Posterior cingulate gyrus (tissue), 11 donors: ENCODE measurements around the gene GPR15.
"Not testable (repeated sequence)": the region's sequence is repeated elsewhere in the genome, so short reads cannot be mapped to it uniquely, and the experiment has no call there.

Experiments used
- DNase-seq, 10 donors: peaks; one replicate each; pipeline versions ENCODE4 v3.0.0 to v3.0.0-alpha.2; 2020 to 2021; ENCODE audit warnings: mixed read lengths in 3 of 10
- intact Hi-C: fragments of 100-400 bp; cut with DNase I; formaldehyde crosslinking; loops from one replicate; pipeline ENCODE4 v1.15.1; 2023

The GPR15 gene

DNA sequence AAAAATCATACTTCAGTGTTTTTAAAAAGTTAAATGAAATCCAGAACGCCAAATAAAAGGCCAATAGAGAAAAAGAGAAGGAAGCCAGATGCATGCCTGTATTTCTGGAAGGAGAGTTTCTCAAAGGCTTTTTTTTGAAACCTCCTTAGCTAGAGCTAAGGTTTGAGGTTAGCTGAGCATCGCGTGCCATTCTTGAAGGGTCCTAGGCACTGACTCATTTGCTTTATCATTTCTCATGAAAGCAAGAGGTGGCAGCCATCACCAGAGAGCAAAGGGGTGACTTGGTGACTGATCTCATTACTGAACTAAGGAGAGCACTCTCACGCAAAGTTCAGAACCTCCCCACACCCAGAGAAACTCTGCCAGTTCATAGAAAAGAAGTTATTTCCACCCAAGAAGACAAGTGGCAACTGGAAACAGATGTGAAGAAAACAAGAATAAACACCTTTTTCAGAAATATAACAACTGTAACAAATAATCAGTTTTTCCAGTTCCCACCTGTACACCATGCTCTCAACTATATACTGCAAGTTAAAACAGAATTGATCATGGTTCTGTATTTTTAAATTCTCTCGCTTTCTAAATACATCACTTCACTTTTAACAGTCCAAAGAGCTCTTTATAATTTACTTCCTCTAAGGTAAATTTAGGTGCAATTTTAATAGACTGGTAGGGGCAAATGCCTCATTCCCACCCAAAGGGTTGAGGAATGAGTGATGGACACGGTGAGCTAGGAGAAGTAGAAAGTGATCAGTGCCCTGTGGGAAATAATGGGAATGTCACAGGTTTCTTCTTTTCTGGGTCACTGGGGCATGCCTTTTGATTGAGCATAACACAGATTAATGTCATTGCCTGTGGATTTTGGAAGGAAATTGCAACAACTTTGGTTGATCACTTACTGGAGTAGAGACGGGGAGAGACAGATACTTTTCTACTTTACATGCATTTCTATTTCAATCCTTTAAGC lies 24.7 kb downstream of the GPR15 start:
- no peak for DNase-seq

DNA sequence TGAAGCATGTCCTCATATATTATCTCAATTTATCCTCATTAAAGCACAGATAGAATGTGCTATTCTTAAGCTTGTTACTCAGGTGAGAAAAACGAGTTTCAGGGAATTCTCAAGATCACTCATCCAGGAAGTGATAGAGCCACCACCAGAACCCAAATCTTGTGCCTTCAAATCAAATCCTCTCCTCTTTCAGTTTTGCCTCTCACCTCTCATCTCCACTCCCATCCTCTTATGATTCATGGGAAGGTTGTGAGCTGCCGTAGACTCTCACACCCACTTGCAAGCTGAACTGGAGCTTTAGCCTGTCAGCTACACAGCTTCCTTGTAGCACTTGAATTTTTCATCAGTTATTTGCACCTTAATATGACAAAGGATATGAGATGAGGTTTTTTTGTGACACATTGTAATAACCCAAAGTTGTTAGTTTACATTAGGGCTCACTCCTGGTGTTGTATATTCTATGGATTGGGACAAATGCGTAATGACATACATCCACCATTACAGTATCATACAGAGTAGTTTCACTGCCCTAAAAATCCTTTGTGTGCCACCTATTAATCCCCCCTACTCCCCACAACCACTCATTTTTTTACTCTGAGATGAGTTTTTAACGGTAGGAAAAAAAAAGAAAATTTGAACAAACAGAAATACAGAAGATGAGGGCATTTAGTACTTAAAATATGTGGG lies 25.7 kb downstream of the GPR15 start:
- intact Hi-C loops = no loop called here
- DNase-seq = no peak

More for the DNA sequence above, 24.7 kb downstream of the GPR15 start:
- intact Hi-C loops = no loop called here

GRCh38 chr3:98558100-98558827 lies 26.5 kb downstream of the GPR15 start:
- intact Hi-C loops = no loop called here
- no peak for DNase-seq

GRCh38 chr3:98559769-98560168 lies 28.0 kb downstream of the GPR15 start:
- intact Hi-C loops, DNase-seq: not testable (repeated sequence)

DNA sequence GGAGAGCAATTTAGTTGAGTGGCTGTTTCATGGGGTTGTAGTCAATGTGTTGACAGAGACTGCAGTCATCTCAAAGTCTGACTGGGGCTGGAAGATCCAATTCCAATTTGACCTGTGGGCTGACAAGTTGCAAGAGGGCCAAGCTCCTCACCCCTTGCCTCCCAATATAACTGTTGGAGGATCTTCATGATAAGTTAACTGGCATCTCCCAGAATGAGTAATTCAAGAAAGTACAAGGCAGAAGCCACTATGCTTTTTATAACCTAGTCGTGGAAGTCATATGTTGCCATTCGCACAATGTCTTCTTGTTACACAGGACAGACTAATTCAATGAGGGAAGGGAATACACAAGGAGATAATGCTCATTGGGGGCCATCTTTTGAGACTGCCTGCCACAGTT lies 29.1 kb downstream of the GPR15 start:
- intact Hi-C loops = no loop called here
- no peak for DNase-seq

- intact Hi-C loops = no loop called here
- no peak for DNase-seq
These were observed 30.1 kb downstream of the GPR15 start for GRCh38 chr3:98561727-98562521.

DNA sequence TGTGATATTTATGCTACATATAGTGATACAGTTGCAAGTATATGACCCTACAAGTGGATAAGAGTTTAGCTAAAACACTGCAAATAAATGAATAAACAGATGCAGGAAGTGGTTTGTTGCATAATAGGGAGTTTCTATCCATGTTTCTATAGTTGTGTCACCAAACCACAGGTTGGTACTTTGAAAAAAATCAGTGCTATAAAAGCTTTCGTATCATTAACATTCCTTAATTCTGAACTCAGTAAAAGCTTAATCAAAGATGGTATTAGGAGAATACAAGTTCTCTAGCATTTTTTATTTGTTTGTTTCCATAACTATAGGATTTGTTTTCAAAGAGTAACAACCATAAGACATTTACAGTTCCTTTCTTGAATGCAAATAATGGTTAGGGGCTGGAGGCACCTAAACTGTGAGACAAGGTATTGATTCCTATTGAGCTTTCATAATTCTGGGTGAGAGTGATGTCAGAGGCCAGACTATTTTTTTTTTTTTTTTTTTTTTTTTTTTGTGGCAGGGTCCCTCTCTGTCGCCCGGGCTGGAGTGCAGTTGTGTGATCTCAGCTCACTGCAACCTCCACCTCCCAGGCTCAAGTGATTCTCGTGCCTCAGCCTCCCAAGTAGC lies 32.0 kb downstream of the GPR15 start:
- DNase-seq = no peak
- intact Hi-C loops = no loop called here

- DNase-seq = no peak
- intact Hi-C loops = no loop called here
These were observed 32.7 kb downstream of the GPR15 start for GRCh38 chr3:98564282-98565005.

DNA sequence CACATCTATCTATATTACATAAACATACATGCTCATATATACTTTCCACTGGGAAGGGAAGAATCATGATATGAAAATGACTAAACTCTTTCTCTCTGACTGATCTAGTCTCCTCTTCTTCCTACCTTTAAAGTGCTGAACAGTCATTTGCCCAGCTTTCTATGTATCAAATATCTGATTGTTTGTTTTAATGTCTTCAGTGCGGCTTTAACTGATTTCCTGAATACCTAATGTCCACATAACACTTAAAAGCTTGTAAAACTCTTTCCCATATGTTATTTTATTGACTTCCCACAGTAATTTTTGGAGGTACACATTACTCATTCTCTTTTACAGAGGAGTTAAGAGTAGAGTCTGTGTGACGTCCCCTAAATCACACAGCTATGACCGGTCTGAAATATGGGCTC lies 33.5 kb downstream of the GPR15 start:
- no peak for DNase-seq
- intact Hi-C loops = no loop called here

DNA sequence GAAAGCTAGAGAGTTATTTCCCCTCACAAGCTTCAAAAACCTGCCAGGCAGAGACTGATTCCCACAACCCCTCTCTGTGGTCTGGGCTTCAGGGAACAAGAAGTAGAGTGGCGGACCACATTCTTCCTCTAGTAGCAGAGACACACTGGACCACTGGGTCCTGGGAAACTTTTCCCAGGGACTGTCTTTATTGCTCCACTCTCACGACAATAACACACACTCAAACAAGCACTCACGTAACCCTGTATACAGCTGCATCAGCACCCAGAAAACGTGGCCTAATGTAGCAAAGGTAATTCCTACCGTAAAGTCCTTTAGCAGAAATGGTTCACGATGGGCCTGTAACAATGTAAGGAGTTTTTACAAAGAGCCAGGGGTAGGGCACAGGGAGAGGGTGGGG lies 34.1 kb downstream of the GPR15 start:
- intact Hi-C loops = no loop called here
- DNase-seq = no peak

- intact Hi-C loops = no loop called here
- no peak for DNase-seq
These were observed 36.0 kb downstream of the GPR15 start for GRCh38 chr3:98567666-98568270.

GRCh38 chr3:98568402-98568801 lies 36.6 kb downstream of the GPR15 start:
- DNase-seq = no peak
- intact Hi-C loops = no loop called here

- intact Hi-C loops = loop anchor here (5.0 to 10.0 kb wide), 2 partner anchors 248 to 536 kb away; partner anchors contain the start of gene GABRR3
- DNase-seq = no peak
These were observed 41.5 kb downstream of the GPR15 start for GRCh38 chr3:98573181-98573728.

- intact Hi-C loops = loop anchor here (5.0 to 10.0 kb wide), 2 partner anchors 249 to 537 kb away; partner anchors contain the start of gene GABRR3
- no peak for DNase-seq
These were observed 42.4 kb downstream of the GPR15 start for GRCh38 chr3:98574132-98574531.

DNA sequence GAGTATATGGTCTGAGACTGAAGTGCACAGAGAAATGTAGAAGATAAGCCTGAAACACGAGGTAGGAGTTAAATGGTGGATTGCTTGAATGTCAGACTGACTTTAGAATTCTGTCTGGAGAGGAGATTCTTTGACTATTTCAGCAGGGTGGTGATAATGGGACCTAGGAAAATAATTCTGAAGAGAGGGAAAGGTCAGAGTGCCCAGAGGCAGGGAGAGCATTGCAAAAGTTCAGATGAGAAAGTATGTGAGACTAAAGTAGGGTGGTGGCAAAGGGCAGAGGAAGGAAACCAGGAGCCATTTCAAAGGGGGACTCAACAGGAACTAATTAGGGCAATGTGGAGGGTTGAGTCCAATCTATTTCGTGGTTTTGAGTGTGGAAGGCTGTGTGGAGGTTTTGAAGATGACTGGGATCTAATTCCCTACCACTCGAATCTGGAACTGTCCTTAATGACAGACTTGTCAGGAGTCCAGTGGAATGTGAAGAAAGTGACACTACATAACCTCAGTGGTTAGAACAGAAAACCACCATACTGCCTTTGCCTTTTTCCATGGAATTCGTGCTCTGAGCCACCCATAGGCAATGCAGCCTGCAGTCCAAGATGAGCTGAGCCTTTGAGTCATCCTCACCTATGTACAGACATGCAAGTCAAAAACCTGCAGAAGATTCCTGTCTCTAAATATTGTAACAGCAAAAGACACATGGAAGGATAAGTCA lies 45.6 kb downstream of the GPR15 start:
- intact Hi-C loops = loop anchor here (10.0 kb wide), 1 partner anchor 253 kb away; no protein-coding TSS in a partner anchor
- DNase-seq = no peak

DNA sequence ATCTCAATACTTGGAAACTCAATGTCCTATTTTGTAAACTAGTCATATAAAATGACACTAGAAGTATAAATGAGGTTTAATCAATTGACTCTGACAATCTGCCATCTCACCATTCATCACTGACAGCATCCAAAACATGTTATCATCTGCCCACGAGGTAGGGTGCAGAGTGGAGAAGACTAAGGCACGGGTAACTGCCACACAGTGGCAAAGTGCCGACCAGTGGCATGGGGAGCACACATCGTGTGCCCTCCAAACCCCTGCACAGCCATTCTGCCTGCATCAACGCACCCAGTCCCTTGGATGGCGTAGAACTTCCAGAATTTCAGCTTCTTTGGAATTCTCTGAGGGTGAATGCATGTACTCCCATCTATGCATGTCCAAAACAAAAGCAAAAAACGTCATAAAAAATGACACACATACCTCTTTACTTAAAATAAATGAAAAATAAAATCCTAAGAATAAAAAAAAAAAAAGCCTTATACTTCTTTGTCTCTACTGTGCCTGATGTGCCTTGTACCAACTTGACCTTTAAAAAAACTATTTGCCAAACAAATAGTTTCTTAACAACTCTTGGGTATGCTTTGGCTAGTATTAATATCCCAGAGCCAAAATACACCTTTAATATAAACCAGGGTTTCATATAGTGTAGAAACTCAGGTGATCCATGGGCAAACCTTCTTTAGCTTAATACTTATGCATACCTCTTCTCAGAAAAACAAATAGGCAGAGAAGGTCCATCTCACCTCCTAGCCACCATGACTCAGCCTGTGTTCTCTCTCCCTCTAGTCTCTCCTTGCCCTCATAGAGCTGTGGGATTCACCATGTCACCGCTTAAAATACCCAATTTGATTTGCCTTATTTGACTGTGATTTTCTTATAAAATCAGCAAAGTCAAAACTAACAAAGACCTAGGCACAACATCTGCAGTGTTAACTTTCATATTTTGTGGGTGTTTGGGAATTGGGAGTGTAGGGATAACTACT lies 48.9 kb downstream of the GPR15 start:
- no peak for DNase-seq
- intact Hi-C loops = no loop called here
